Gastroesophageal sphincter (tissue), 3 donors: ENCODE results near the gene CDYL.

ENCODE experiments used
- CTCF ChIP-seq, 4 experiments: fragments of 200-600 bp in 2 of 4; fragments of 450-650 bp in 2 of 4; sonication (generic) in 1 of 4; IDR thresholded peaks; one replicate each; pipeline ENCODE4 v1.5.1; 2017 to 2019; ENCODE audit warnings: antibody characterized with exemption in 4 of 4, mild to moderate bottlenecking in 2 of 4, moderate library complexity in 2 of 4
- EP300 ChIP-seq: sonication (generic); formaldehyde crosslinking; IDR thresholded peaks from one replicate; pipeline ENCODE4 v1.6.1; 2017; ENCODE audit warnings: antibody characterized with exemption, mild to moderate bottlenecking
- POLR2A ChIP-seq, 2 donors: fragments of 450-650 bp; IDR thresholded peaks; one replicate each; pipeline ENCODE4 v1.6.1; 2017; ENCODE audit warnings: antibody characterized with exemption in 2 of 2, mild to moderate bottlenecking in 2 of 2, moderate library complexity in 1 of 2
- POLR2AphosphoS5 ChIP-seq: sonication (generic); formaldehyde crosslinking; IDR thresholded peaks from one replicate; pipeline ENCODE4 v1.6.1; 2017; ENCODE audit warnings: antibody characterized with exemption

GRCh38 chr6:4935975-4936680, 159.9 kb downstream of the CDYL start:
- TF ChIP-seq POLR2A (IDR thresholded peaks at IDR 0.05) (no peak), CTCF (IDR thresholded peaks at IDR 0.05) (no peak), EP300 (no peak), POLR2AphosphoS5 (no peak)
